NCI-H146 (cell line): ENCODE data around the gene MYL2.

Experiments used
- DNase-seq: peaks from one replicate; lab custom pipeline; 2025; lab: John Stamatoyannopoulos, UW

Gene MYL2

DNA sequence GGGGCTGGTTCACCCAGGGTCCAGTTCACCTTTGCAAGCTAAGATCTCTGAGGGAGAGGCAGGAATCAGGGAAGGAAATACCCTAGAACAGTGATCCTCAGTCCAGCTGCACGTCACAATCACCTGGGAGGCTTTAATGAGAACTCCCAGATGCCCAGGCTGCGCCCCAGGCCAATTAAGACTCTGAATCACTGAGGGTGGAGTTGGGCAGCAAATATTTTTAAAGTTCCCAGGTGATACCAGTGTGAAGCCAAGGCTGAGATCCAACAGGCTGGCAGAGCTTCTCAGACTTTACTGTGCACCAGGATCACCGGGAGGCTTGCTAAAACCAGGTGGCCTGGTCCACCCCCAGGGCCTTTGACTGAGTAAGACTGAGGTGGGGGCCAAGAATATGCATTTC, 23.8 kb downstream of the MYL2 start:
- no peak for DNase-seq

DNA sequence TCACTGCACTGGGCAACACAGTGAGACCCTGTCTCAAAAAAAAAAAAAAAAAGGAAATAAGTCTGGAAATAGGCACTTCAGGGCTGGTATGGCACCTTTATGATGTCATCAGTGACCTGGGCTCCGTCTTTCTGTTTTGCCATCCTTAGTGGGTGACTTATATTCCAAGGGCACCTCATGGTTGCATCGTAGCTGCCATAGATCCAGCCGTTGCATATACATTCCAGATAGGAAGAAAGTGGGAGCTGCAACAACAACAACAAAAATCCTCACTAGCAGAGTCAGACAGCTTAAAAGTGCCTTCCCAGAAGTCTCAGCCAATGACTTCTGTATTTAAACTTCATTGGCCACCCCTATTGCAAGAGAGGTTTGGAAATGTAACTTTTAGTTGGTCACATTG, 26.4 kb downstream of the MYL2 start:
- DNase-seq, result no peak

DNA sequence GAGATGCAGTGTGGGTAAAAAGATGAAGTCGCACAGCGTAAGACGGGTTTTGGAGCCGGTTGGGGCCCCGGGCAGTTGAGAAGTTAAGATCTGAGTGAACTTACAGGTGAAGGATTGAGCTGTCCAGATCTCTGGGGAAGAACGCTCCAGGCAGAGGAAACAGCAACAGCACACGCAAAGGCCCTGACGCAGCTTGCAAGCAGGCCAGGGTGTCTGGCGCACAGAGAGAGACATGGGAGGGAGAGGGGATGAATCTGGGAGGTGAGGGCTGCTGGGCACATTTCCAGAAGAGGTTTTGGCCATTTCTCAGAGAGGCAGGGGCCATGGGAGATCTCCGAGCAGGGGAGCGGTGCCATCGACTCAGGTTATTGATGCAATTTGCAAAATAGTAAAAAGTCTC, 31.0 kb downstream of the MYL2 start:
- no peak for DNase-seq

DNA sequence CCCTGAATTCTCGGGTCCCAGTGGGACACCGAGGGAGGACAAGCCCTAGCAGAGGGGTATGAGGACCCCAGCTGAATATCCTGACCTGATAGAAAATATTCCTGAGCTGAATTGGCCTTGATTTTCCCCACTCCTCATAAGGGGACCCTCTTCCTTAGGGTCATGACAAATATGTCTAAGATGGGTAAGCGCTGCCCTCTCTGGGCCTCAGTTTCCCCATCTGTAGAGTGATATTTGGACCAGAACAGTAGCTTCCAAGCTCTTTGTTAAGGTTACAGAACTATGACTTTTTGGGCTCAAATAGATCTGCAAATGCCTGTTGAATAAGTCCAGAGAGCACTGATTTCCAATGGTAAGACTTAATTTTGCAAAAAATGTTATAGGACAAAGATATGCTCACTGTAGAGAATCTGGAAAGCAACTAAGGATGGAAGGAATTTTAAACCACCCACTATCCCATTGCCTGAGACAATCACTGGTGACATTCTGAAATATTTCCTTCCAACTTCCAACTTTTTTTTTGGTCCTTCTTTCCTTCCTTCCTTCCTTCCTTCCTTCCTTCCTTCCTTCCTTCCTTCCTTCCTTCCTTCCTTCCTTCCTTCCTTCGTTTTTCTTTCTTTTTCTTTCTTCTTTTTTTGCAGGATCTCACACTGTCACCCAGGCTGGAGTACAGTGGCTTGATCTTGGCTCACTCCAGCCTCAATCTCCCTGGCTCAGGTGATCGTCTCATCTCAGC, 32.0 kb downstream of the MYL2 start:
- DNase-seq, result no peak

DNA sequence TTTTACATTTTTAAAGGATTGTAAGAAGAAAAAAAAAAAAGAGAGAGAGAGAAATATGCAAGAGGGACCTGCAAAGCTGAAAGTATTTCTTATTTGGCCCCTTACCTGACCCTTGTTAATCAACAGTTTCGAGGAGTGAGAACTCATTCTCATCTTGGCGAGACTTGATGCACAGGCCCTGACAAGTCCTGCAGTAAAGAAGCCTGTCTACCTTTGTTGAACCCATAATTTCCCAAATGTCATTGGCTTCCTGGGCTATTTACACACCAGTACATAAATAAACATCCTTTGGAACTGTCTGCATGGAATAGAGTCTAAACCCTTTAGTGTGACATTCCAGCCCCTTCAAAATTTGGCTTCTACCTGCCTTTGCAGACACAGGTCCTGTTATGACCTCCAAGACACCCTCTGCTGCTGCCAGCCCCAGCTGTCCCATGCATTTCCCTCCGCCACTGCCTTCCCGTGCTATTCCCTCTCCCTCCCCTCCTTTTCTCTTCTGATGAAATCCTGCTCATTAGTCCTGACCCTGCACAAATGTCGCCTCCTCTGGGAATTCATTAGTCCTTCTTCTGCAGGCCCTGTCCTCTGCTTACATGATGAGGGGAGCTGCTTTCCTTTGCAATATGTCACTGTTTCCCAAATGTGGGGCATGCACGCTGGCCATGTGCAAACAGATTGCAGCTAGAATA, 35.1 kb downstream of the MYL2 start:
- no peak for DNase-seq

DNA sequence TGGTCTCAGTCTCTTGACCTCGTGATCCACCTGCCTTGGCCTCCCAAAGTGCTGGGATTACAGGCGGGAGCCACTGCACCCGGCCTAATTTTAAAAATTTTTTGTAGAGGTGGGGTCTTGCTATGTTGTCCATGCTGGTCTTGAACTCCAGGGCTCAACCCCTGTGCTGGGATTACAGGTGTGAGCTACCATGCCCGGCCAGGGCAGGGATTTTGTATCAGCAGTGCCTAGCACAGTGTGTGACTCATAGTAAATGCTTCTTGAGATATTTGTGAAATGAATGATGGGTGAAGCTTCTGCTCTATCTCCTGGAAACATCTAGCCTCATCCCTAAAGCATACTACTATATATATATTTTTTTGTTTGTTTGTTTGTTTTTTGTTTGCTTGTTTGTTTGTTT, 37.1 kb downstream of the MYL2 start:
- DNase-seq, result no peak

DNA sequence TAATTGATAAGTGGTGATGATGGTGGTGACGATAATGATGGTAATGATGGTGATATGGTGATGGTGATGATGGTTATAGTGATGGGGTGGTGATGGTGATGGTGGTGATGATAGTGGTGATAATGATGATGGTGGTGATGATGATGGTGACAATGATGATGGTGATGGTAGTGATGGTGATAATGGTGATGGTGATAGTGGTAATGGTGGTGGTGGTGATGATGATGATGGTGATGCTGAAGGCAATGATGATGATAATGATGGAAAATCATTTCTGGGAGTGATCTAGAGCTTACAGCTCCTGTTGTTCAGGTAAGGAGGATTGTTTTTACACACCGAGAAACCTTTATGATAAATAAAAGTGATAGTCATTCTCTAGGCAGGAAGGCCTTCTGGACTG, 39.7 kb downstream of the MYL2 start:
- no peak for DNase-seq

DNA sequence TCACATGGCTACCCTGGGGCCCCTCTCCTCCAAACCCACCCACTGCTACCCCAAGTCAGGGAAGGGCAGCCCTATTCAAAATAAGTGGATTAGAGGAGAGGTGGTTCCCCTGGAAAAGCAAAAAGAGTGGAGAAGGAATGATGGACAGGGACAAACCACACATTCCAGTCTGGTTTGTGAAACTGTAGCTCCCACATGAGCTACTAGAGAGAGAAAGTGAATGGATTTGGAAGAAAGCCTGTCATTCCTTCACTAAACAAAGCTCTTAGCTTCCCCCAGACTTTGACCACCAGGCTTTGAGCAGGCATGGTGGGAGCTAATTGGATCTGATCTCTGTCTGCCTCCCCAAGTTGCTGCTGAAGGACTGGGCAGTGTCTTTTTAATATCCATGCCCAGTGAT, 45.6 kb downstream of the MYL2 start:
- no peak for DNase-seq

DNA sequence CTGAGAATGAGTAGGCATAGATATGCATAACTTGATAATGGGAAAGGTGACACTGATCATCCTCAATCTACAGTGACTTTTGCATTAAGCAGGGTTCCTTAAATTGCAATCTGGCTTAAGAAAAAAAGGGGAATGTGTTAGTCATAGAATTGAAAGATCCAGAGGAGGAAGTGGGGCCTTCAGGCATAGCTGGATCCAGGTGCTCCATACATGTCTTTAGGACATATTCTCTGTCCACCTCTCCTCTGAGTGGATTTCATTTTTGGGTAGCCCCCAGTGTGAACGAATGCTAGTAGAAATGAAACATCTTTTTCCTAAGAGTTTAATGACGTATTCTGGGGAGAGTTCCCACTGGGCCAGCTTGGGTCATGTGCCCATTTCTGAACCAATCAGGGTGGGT, 46.0 kb downstream of the MYL2 start:
- DNase-seq, result no peak

DNA sequence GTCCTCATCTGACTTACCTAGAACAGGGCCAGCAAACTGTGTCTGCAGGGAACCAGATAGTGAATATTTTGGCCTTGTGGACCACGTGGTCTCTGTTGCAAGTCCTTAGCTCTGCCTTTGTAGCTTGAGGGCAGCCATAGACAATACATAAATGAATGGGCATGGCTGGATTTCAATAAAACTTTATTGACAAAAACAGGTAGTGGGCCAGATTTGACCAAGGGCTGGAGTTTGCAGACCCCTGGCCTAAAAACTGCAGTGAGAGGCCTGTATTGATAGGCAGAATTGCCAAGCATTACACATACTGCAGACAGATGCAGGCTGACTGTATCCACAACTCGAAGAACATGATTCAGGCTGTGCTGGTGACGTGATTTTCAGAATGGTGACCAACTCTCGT, 48.3 kb downstream of the MYL2 start:
- DNase-seq, result no peak

DNA sequence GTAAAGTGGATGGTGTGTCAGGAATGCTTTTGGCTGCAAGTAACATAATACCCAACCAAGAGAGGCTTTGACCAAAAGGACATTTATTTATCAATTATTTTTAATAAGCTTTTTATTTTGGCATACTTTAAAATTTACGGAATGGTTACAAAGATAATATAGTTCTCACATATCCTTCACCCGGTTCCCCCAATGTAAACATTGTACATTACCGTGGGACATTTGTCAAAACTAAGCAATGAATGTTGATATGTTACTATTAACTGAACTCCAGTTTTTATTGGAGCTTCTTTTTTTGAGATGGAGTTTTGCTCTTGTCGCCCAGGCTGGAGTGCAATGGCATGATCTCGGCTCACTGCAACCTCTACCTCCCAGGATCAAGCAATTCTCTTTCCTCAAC, 50.6 kb downstream of the MYL2 start:
- no peak for DNase-seq

DNA sequence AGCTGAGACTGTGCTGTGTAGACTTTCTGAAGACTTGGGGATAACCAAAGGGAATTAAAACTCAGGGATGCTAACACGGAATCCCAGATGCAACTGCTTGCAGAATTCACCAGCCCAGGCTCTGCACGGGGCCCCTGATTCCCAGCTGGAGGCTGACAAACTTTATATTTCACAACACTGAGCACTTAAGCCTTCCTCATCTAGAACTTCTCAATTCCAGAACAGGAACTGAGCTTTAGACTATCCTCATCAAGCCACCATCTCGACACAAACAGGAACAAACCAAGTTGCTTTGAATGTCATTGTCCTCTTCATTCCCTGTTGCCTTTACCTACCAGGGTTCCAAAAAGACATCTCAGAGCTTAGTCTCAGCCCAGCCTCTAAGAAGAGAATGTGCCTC, 51.4 kb downstream of the MYL2 start:
- DNase-seq, result no peak

DNA sequence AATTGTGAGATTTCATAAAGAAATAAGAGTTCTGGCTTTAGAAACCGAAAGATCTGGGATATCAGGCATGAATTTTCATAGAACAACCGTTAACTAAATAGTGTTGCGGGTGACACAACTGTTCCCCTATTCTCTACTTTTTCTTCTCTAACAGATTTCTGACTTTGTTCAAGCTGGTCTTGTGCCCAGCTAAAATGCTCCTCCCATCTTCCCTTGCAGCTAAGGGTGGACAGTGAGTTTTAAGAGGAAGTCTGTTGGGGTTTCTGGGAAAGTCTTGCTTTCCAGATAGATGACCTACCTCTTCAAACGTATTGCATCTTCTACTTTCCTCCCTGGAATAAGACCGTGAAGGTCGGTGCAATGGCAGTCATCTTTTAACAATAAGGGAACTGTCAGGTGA, 54.9 kb downstream of the MYL2 start:
- DNase-seq, result no peak

DNA sequence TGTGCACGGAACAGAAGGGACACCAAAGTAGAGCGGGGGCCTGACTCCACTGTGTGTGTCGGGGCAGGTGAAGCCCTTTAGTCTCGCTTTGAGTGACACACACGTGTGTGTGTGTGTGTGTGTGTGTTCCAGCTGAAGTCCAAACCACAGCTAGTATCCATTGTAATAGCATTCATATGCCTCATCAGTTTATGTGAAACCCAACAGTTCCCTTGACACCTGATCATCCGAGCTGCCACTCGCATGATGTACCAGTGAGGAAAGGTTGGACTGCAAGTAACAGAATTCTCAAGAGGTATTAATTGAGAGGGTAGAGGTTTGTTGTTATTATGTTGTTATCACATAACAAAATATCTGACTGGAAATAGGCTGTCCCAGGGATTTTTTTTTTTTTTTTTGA, 57.2 kb downstream of the MYL2 start:
- no peak for DNase-seq

DNA sequence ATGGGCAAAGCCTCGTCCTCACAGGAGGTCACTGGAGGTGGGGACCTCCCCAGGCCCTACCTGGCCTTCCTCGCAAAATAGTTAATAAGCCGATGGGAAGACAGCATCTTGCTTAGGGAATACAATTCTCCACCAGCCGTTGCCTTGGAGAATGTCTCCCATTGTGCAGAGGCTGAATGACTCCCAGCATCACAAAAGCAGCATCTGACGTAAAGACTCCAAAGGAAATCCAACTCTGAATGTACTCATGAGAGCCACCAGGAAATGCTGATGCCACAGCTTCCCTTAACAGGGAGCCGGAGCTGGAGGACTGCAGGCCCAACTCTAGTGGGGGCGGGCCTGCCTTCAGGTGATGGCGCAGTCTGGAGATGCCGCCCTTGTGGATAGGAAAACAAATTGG, 58.0 kb downstream of the MYL2 start:
- DNase-seq, result no peak

DNA sequence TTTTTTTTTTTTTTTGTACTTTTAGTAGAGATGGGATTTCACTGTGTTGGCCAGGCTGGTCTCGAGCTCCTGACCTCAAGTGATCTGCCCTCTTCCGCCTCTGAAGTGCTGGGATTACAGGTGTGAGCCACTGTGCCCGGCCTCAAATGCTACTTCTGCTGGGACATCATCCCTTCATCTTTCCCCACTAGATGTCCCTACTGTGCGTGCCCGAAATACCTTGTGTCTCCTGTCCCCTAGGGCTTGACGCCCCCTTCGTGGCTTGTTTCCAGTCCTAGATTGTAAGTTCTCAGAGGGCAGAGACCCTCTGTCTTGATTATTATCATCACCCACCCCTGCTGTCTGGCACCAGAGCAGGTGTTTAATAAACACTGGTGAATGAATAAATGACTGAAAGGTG, 58.6 kb downstream of the MYL2 start:
- DNase-seq, result no peak
